Neural crest cell (in vitro differentiated cells): Measurements from ENCODE around the gene SENP6. TPM values are rescaled to one million over a fixed set of nuclear protein-coding genes. Genes with fewer than 3 reads are reported as not detected.
"Not testable (repeated sequence)": the region's sequence is repeated elsewhere in the genome, so short reads cannot be mapped to it uniquely, and the experiment has no call there.

Source experiments
- DNase-seq: peaks from one replicate; pipeline ENCODE4 v3.0.0; 2021; ENCODE audit warnings: low read depth, mixed read lengths, low spot score
- H3K27ac Mint-ChIP-seq: one replicate; pipeline ENCODE4 v1.8.0; 2021; ENCODE audit warnings: mild to moderate bottlenecking, mixed read lengths; ENCODE audit not compliant: unreplicated experiment
- H3K27me3 Mint-ChIP-seq: 2 replicates; pipeline ENCODE4 v1.8.0; 2021; ENCODE audit warnings: low read depth, mild to moderate bottlenecking, mixed read lengths
- H3K36me3 Mint-ChIP-seq: 2 replicates; pipeline ENCODE4 v1.8.0; 2021; ENCODE audit warnings: low read depth, mild to moderate bottlenecking, mixed read lengths
- H3K4me1 Mint-ChIP-seq: 2 replicates; pipeline ENCODE4 v1.8.0; 2021; ENCODE audit warnings: mixed read lengths
- H3K4me3 Mint-ChIP-seq: one replicate; pipeline ENCODE4 v1.8.0; 2021; ENCODE audit warnings: mild to moderate bottlenecking, mixed read lengths
- H3K9me3 Mint-ChIP-seq: 2 replicates; pipeline ENCODE4 v1.8.0; 2021; ENCODE audit warnings: mixed read lengths
- total RNA-seq: library from RNA; stranded (reverse); gene quantifications from 2 replicates; pipeline ENCODE4 v1.2.1, GENCODE V29; 2021
- TF ChIP-seq, protein P1 (sequence below): fragments of 200-600 bp; sonication (generic); conservative IDR thresholded peaks from 2 replicates; pipeline ENCODE4 v1.5.0; 2021; ENCODE audit warnings: antibody characterized with exemption, mild to moderate bottlenecking

SENP6 gene
- total RNA-seq, 1 donor from 2014 or later: 96.5 TPM

- not testable (repeated sequence) for H3K4me1 Mint-ChIP-seq, H3K27ac Mint-ChIP-seq, DNase-seq, H3K27me3 Mint-ChIP-seq, H3K4me3 Mint-ChIP-seq
- TF ChIP-seq, protein P1, sequence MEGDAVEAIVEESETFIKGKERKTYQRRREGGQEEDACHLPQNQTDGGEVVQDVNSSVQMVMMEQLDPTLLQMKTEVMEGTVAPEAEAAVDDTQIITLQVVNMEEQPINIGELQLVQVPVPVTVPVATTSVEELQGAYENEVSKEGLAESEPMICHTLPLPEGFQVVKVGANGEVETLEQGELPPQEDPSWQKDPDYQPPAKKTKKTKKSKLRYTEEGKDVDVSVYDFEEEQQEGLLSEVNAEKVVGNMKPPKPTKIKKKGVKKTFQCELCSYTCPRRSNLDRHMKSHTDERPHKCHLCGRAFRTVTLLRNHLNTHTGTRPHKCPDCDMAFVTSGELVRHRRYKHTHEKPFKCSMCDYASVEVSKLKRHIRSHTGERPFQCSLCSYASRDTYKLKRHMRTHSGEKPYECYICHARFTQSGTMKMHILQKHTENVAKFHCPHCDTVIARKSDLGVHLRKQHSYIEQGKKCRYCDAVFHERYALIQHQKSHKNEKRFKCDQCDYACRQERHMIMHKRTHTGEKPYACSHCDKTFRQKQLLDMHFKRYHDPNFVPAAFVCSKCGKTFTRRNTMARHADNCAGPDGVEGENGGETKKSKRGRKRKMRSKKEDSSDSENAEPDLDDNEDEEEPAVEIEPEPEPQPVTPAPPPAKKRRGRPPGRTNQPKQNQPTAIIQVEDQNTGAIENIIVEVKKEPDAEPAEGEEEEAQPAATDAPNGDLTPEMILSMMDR: peak; percentile 19
- Mint-ChIP-seq H3K9me3 (peaks cover 12% of the 10 kb centered on the region), H3K36me3 (peaks cover 50% of the 10 kb centered on the region)
Observed at GRCh38 chr6:75687535-75687934, 85.9 kb downstream of the SENP6 start.

- peaks cover 10% of the 10 kb centered on the region for H3K9me3 Mint-ChIP-seq
- DNase-seq, H3K27me3 Mint-ChIP-seq, H3K4me1 Mint-ChIP-seq, H3K4me3 Mint-ChIP-seq, H3K27ac Mint-ChIP-seq: not testable (repeated sequence)
- peaks cover 46% of the 10 kb centered on the region for H3K36me3 Mint-ChIP-seq
- TF ChIP-seq, protein P1: peak; percentile 6
Observed at GRCh38 chr6:75687937-75688336, 86.3 kb downstream of the SENP6 start.

DNA sequence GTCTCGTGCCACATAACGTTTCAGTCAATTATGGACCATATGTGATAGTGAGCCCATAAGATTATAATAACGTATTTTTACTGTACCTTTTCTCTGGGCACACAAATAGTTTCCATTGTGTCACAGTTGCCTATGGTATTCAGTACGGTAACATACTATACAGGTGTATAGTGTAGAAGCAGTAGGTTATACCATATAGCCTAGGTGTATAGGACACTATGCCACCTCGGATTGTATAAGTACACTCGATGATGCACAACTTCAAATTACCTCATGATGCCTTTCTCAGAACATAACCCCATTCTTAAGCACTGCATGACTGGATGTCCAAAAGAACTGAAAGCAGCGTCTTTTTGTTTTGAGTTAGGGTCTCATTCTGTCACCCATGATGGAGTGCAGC lies 87.9 kb downstream of the SENP6 start:
- H3K27me3 Mint-ChIP-seq: no peaks in the 10 kb centered on the region
- H3K4me3 Mint-ChIP-seq: no peak overlapping the region
- no peak for DNase-seq
- TF ChIP-seq, protein P1: no peak
- H3K4me1 Mint-ChIP-seq: no peaks in the 10 kb centered on the region
- H3K27ac Mint-ChIP-seq: no peak overlapping the region
- peaks cover 5% of the 10 kb centered on the region for H3K9me3 Mint-ChIP-seq
- peaks cover 32% of the 10 kb centered on the region for H3K36me3 Mint-ChIP-seq

DNA sequence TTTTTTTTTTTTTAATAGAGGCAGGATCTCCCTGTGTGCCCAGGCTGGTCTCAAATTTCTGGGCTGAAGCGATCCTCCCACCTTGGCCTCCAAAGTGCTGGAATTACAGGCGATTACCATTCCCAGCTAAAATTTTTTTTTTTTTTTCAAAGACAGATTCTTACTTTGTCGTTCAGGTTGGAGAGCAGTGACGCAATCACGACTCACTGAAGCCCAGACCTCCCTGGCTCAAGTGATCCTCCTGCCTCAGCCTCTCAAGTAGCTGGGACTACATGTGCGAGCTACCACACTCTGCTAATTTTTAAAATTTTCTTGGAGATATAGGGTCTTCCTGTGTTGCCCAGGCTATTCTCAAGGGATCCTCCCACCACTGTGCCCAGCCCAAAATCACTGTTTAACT lies 89.3 kb downstream of the SENP6 start:
- H3K4me1 Mint-ChIP-seq: no peaks in the 10 kb centered on the region
- H3K27ac Mint-ChIP-seq: no peak overlapping the region
- TF ChIP-seq, protein P1: no peak

GRCh38 chr6:75693534-75693933 lies 91.9 kb downstream of the SENP6 start:
- H3K4me1 Mint-ChIP-seq: no peaks in the 10 kb centered on the region
- no peaks in the 10 kb centered on the region for H3K9me3 Mint-ChIP-seq
- no peak overlapping the region for H3K27ac Mint-ChIP-seq
- no peak for DNase-seq
- no peak overlapping the region for H3K4me3 Mint-ChIP-seq
- no peaks in the 10 kb centered on the region for H3K27me3 Mint-ChIP-seq
- TF ChIP-seq, protein P1: peak; percentile 38
- H3K36me3 Mint-ChIP-seq: peaks cover 15% of the 10 kb centered on the region

More for the DNA sequence above, 89.3 kb downstream of the SENP6 start:
- no peak for DNase-seq
- no peak overlapping the region for H3K4me3 Mint-ChIP-seq
- no peaks in the 10 kb centered on the region for H3K27me3 Mint-ChIP-seq
- H3K9me3 Mint-ChIP-seq: no peaks in the 10 kb centered on the region
- H3K36me3 Mint-ChIP-seq: peaks cover 22% of the 10 kb centered on the region

DNA sequence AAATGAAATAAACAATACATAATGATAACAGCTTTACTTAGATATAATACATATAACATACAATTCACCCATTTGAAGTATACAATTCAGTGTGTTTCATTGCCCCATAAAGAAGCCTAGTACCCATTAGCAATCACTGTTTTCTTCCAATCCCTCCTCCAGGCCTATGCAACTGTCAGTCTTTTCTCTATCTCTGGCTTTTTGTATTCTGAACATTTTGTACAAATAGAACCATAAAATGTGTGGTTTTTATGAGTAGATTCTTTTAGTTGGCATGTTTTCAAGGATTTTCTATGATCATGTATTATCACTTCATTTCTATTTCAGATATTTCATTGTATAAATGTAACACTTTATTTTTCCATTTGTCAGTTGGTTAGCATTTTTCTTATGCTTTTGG lies 92.7 kb downstream of the SENP6 start:
- no peak overlapping the region for H3K27ac Mint-ChIP-seq
- H3K9me3 Mint-ChIP-seq: no peaks in the 10 kb centered on the region
- no peaks in the 10 kb centered on the region for H3K4me1 Mint-ChIP-seq
- H3K4me3 Mint-ChIP-seq: no peak overlapping the region
- no peak for DNase-seq
- H3K36me3 Mint-ChIP-seq: peaks cover 15% of the 10 kb centered on the region
- TF ChIP-seq, protein P1: no peak
- no peaks in the 10 kb centered on the region for H3K27me3 Mint-ChIP-seq

GRCh38 chr6:75708334-75708733 lies 106.7 kb downstream of the SENP6 start:
- H3K27me3 Mint-ChIP-seq, DNase-seq, H3K4me3 Mint-ChIP-seq, H3K27ac Mint-ChIP-seq, H3K4me1 Mint-ChIP-seq, H3K9me3 Mint-ChIP-seq: not testable (repeated sequence)
- H3K36me3 Mint-ChIP-seq: peaks cover 21% of the 10 kb centered on the region
